NCI-H2107 (cell line): ENCODE data around the gene IFITM1.
"Not testable (repeated sequence)": the region's sequence is repeated elsewhere in the genome, so short reads cannot be mapped to it uniquely, and the experiment has no call there.

Source experiments
- DNase-seq: peaks from one replicate; lab custom pipeline; 2025; lab: John Stamatoyannopoulos, UW

IFITM1 gene

DNA sequence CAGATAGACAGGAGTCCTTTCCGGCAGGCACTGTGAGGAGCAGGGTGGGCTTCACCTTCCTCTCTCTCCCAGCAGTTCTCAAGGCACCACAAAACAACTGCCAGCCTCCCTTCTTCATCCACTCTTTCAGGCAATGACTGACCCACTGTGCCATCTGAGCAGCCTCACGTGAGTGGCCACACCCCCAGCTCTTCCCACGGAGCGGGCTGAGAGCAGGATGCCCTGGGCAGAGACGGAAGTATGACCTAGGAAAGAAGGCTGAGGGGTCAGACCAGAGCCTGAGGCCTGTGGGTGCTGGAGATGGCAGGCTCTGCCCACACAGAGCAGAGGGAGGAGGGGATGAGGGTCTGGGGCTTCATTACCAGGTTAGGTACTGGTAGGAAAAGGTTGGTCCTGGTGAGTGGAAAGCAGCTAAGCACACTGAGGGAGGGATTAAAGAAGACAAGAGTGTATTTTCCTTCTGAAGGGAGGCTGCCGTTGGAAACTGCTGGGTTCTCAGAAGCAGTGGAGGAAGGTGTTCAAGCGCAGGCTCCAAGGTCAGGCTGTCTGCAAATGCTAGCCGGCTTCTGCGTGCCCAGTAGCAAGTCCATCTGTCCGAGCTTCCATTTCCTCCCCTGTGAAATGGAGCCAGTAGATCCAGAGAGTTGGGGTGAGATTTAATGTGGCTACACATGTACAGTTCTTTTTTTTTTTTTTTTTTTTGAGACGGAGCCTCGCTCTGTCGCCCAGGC, 31.0 kb upstream of the IFITM1 start:
- DNase-seq = no peak

GRCh38 chr11:283405-284104, 30.3 kb upstream of the IFITM1 start:
- DNase-seq = no peak

GRCh38 chr11:284105-285020, 29.5 kb upstream of the IFITM1 start:
- DNase-seq = no peak

- DNase-seq = no peak
Observed at GRCh38 chr11:285021-285893, 28.6 kb upstream of the IFITM1 start.

DNA sequence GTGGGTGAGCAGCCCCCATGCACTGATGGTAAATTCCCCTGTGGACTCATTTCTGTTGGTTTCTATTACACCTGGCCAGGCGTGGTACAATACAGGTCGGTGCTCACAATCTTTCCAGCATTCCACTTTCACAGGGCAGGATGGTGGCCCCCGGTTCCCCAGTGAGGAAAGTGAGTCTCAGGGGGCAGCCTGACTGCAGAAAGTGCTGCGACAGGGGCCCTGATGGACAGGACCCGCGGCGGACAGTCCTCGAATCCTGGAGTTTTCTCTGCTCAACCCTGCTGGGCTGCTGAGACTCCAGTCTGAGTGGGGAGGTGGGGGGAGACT, 28.0 kb upstream of the IFITM1 start:
- no peak for DNase-seq

GRCh38 chr11:286977-287820, 26.6 kb upstream of the IFITM1 start:
- not testable (repeated sequence) for DNase-seq

- DNase-seq = no peak
Observed at GRCh38 chr11:287821-288477, 25.9 kb upstream of the IFITM1 start.

DNA sequence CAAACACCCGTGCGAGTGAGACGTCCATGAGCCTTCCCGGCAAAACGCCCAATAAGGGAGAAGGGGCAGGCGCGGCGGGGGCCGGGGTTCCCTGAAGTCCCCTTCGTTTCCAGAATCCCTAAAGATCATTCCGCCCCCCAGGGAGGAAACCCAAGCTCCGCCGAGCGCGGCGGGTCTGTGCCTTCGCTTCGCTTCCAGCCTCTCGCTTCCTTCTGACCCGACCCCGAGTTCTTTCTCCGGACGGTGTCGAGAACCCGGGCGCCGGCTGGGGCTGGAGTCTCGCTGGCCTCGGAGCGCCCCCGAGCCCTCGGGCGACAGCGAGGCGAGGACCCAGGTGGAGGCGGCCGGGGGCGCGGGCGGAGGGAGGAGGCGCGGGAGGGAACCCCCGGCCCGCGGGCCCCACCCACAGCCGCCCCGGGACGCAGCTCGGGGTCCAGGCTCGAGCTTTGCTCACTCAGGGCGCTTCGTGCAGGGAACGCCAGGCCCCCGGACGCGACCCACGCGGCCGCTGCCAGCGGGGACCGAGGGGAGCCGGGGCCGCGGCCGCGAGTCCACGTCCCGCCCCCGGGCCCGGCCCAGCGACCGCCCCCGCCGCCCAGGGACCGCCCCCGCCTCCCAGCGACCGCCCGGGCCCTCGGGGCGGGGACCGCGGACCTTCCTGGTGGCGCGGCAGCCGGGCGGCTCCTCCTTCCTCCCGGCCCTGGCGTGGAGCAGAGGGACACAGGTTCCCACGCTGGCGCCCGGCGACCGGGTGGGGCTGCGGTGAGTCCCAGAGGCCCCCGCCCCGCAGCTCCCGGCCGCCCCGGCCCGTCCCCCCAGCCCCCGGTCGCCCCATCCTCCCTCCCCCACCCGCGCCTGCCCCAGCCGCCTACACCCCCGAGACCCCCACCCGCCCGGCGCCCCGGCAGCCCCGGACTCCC, 25.1 kb upstream of the IFITM1 start, which contains the start of gene PGGHG:
Gene PGGHG, plus strand, starts transcription at position 649 of the 920 bp plus-strand sequence. CDS start 691 bp downstream, outside the sequence.
- no peak for DNase-seq

- no peak for DNase-seq
Observed at GRCh38 chr11:289398-289711, 24.5 kb upstream of the IFITM1 start.

DNA sequence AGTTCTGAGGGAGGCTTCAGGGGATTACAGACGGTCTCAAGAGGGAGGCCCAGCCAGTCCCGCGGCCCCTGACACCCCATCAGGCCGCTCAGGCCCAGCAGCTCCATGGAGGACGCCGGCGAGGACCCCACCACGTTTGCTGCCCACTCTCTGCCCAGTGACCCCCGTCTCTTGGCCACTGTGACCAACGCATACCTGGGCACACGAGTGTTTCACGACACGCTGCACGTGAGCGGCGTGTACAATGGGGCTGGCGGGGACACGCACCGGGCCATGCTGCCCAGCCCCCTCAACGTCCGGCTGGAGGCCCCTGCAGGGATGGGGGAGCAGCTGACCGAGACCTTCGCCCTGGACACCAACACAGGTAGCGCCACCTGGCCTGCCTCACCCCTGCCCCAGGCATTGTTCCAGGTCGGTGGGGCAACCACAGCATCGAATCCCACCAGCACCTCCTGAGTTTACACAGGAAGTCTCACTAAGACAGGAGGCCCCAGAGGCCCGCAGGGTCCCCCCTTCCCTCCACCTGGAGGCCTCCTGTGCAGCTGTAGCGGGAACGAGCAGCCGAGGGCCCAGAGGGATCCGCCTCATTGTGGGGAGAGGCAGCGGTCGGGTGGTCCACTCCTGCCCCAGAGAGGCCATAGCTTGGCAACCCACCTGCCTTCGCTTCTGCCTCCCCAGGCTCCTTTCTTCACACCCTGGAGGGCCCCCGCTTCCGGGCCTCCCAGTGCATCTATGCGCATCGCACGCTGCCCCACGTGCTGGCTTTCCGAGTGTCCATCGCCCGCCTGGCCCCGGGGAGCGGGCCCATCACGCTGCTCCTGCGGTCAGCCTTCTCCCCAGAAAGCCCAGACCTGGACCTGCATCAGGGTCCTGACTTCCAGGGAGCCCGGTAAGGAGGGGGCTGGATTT, 23.9 kb upstream of the IFITM1 start:
- no peak for DNase-seq

DNA sequence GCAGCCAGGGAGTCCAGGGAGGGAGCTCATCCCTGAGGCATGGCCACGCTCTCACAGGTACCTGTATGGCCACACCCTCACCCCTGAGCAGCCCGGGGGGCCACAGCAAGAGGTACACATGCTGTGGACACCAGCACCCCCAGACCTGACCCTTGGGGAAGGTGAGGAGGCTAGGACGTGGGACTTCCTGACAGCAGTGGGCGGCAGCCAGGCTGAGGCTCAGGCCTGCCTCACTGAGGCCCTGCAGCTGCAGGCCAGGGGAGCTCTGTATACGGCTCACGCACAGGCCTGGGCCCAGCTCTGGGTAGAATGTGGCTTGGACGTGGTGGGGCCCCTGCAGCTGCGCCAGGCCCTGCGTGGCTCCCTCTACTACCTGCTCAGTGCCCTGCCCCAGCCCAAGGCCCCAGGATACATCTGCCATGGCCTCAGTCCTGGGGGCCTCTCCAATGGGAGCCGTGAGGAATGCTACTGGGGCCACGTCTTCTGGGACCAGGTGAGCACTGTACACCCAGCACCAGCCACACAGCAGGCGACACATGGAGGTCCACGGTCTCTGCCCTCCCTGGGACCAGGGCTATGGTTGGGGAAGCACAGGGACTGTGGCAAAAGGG, 23.1 kb upstream of the IFITM1 start:
- DNase-seq = no peak

- DNase-seq = no peak
Observed at GRCh38 chr11:291281-292210, 22.3 kb upstream of the IFITM1 start.

DNA sequence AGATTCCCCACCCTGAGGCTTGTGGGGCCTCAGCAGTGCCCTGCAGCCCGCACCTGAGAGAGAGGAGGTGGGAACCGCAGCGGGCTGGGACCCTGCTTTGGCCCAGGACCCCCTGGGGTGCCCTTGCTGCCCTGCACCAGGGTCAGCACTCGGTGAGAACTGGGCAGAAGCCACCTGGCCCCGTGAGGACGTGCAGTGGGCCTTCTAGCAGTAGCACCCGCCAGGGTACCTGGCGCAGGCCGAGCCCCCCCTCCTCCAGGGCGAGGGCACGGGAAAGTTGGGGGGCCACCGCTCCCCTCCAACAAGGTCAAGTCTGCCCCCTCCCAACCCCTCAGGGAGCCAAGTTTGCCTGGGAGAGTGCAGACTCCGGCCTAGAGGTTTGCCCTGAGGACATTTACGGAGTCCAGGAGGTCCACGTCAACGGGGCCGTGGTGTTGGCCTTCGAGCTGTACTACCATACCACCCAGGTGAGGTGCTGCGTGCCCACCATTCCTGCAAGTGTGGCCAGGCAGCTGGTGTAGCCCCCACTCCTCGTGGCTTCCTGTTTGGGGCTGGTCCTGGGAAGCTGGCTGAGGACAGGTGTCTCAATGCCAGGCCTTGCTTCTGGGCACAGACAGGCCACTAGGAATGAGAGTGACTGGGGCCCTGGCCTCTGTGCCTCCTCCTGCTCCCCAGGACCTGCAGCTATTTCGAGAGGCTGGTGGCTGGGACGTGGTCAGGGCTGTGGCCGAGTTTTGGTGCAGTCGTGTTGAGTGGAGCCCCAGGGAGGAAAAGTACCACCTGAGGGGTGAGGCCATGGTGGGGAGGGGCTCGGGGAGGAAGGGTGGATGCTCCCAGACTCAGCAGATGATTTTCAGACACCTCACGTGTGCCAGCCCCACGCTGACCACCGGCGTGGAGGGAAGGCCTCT, 21.4 kb upstream of the IFITM1 start:
- no peak for DNase-seq

GRCh38 chr11:293271-293851, 20.5 kb upstream of the IFITM1 start:
- DNase-seq = no peak
